Loucy (cell line): ENCODE results near the gene REV1.

Experiments
- H2AFZ ChIP-seq: fragments of 200-600 bp; sonication (generic); 2 replicates; pipeline ENCODE4 v1.6.0; 2016; ENCODE audit warnings: antibody characterized with exemption, mild to moderate bottlenecking, low read length, moderate library complexity
- H3F3A ChIP-seq: fragments of 200-600 bp; 2 replicates; pipeline ENCODE4 v1.6.0; 2016; ENCODE audit warnings: antibody characterized with exemption, low read depth, mild to moderate bottlenecking
- H3K27me3 ChIP-seq: fragments of 200-600 bp; sonication (generic); 2 replicates; pipeline ENCODE4 v1.6.1; 2014; ENCODE audit warnings: low read length, mild to moderate bottlenecking; ENCODE audit not compliant: insufficient read depth, poor library complexity, severe bottlenecking
- H3K36me3 ChIP-seq: fragments of 200-600 bp; sonication (generic); 2 replicates; pipeline ENCODE4 v1.6.1; 2016; ENCODE audit warnings: low read length; ENCODE audit not compliant: insufficient read depth
- H3K4me1 ChIP-seq: fragments of 200-600 bp; sonication (generic); 2 replicates; pipeline ENCODE4 v1.5.1; 2014; ENCODE audit warnings: low read length, mild to moderate bottlenecking; ENCODE audit not compliant: insufficient read depth, poor library complexity, severe bottlenecking
- H3K4me2 ChIP-seq: fragments of 200-600 bp; sonication (generic); 2 replicates; pipeline ENCODE4 v1.6.0; 2014; ENCODE audit warnings: antibody characterized with exemption, low read length, low read depth, mild to moderate bottlenecking; ENCODE audit not compliant: poor library complexity, severe bottlenecking
- H3K4me3 ChIP-seq: fragments of 200-600 bp; sonication (generic); 2 replicates; pipeline ENCODE4 v1.5.1; 2014; ENCODE audit warnings: low read length, mild to moderate bottlenecking, mixed read lengths; ENCODE audit not compliant: poor library complexity, severe bottlenecking
- H3K79me2 ChIP-seq: fragments of 200-600 bp; sonication (generic); 2 replicates; pipeline ENCODE4 v1.6.1; 2014; ENCODE audit warnings: low read length; ENCODE audit not compliant: insufficient read depth
- H3K9ac ChIP-seq: fragments of 200-600 bp; sonication (generic); 2 replicates; pipeline ENCODE4 v1.6.0; 2014; ENCODE audit warnings: mild to moderate bottlenecking, low read depth, low read length, moderate library complexity; ENCODE audit not compliant: poor library complexity, severe bottlenecking
- H3K9me2 ChIP-seq: fragments of 200-600 bp; sonication (generic); replicated peaks from 2 replicates; pipeline ENCODE4 v1.6.1; 2016; ENCODE audit warnings: low read depth, low read length, mixed read lengths
- H3K9me3 ChIP-seq: fragments of 200-600 bp; sonication (generic); 2 replicates; pipeline ENCODE4 v1.6.1; 2014; ENCODE audit warnings: mild to moderate bottlenecking, antibody characterized with exemption, low read length, low read depth; ENCODE audit not compliant: insufficient read depth
- H4K20me1 ChIP-seq: fragments of 200-600 bp; sonication (generic); 2 replicates; pipeline ENCODE4 v1.6.0; 2014; ENCODE audit warnings: antibody characterized with exemption, low read length, mild to moderate bottlenecking; ENCODE audit not compliant: insufficient read depth, poor library complexity, severe bottlenecking
- EZH2phosphoT487 ChIP-seq: fragments of 200-600 bp; IDR thresholded peaks from 2 replicates; pipeline ENCODE4 v1.6.1; 2018; ENCODE audit warnings: antibody characterized with exemption, mild to moderate bottlenecking, moderate library complexity, borderline replicate concordance
- TF ChIP-seq, protein P1 (sequence below): fragments of 200-600 bp; sonication (generic); conservative IDR thresholded peaks from 2 replicates; pipeline ENCODE4 v1.5.1; 2014; ENCODE audit warnings: mild to moderate bottlenecking, antibody characterized with exemption, low read length

REV1 gene

DNA sequence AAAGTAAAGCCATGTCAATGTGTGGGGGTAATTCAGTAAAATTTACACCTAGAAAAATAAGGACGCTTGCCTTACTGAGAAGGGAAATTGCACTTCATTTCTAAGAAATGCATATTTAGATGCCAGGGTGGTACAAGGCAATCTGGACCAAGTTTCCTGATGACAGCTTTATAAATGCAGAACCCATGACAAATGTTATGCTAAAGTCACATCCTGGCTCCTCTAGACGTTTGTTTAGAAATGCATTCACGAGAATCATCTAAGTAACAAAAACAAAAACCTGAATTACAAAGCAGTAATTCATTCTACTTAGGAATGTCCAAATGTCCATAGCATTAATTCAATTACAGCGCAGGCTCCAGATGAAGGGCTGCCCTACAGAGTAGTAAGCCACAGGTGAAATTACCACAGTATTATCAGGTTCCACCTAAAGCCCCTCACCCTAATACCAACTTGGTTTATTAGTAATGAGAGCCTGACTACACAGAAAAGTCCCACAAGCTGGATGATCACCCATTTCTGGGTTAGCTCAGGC, 49.8 kb downstream of the REV1 start:
- Histone ChIP-seq H3K79me2 (no peaks in the 10 kb centered on the region), H3K27me3 (no peaks in the 10 kb centered on the region), H3K4me3 (no peak overlapping the region), H3K36me3 (peaks cover 69% of the 10 kb centered on the region), H3K4me2 (no peak overlapping the region), H3F3A (no peaks in the 10 kb centered on the region), H3K9ac (no peak overlapping the region), H3K4me1 (no peaks in the 10 kb centered on the region), H3K9me3 (no peaks in the 10 kb centered on the region), H2AFZ (no peak overlapping the region), H4K20me1 (peaks cover 6% of the 10 kb centered on the region), H3K9me2 (no peaks in the 10 kb centered on the region)
- TF ChIP-seq, protein P1, sequence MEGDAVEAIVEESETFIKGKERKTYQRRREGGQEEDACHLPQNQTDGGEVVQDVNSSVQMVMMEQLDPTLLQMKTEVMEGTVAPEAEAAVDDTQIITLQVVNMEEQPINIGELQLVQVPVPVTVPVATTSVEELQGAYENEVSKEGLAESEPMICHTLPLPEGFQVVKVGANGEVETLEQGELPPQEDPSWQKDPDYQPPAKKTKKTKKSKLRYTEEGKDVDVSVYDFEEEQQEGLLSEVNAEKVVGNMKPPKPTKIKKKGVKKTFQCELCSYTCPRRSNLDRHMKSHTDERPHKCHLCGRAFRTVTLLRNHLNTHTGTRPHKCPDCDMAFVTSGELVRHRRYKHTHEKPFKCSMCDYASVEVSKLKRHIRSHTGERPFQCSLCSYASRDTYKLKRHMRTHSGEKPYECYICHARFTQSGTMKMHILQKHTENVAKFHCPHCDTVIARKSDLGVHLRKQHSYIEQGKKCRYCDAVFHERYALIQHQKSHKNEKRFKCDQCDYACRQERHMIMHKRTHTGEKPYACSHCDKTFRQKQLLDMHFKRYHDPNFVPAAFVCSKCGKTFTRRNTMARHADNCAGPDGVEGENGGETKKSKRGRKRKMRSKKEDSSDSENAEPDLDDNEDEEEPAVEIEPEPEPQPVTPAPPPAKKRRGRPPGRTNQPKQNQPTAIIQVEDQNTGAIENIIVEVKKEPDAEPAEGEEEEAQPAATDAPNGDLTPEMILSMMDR: no peak

DNA sequence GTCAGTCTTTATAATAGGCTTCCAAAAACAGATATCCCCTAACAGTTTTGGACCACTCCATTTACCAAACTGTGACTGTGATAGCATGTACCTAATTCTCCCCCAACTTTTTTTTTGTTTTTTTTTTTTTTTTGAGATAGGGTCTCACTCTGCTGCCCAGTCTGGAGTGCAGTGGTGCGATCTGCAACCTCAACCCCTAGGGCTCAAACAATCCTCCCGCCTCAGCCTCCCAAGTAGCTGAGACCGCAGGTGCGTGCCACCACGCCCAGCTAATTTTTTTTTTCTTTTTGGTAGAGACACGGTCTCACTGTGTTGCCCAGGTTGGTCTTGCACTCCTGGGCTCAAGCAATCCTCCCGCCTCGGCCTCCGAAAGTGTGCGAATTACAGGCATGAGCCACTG, 52.9 kb downstream of the REV1 start:
- Histone ChIP-seq H3K79me2 (no peaks in the 10 kb centered on the region), H3K9ac (no peak overlapping the region)
- TF ChIP-seq, protein P1: no peak
- TF ChIP-seq EZH2phosphoT487: no peak

DNA sequence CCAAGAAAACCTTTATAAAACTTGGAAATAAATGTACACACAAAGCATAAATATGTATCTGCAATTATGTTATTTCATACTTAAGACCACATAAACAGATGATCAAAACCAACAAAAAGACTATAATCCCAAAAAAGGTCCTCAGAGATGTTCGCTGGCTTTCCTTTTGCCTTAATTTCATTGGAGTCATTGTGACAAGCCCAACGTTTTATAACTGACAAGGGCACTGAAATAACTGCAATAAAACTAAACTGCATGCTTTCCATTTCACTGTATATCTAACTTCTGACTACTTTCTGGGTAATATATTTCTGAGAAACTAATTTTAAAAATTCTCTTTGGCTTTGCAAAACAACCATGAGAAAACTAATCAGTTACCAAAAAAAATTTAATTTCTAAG, 56.5 kb downstream of the REV1 start:
- Histone ChIP-seq H3K36me3 (peaks cover 37% of the 10 kb centered on the region), H2AFZ (no peak overlapping the region), H3F3A (0 out of 2 replicates have a peak, but pooled peaks cover 5% of the 10 kb centered on the region), H3K79me2 (no peaks in the 10 kb centered on the region), H3K4me1 (peaks cover 11% of the 10 kb centered on the region), H3K9ac (no peak overlapping the region), H3K4me3 (no peak overlapping the region), H4K20me1 (peaks cover 35% of the 10 kb centered on the region), H3K27me3 (no peaks in the 10 kb centered on the region), H3K9me2 (no peaks in the 10 kb centered on the region), H3K4me2 (no peak overlapping the region), H3K9me3 (no peaks in the 10 kb centered on the region)
- TF ChIP-seq EZH2phosphoT487: no peak
- TF ChIP-seq, protein P1: no peak

More for the DNA sequence above, 52.9 kb downstream of the REV1 start:
- Histone ChIP-seq H4K20me1 (peaks cover 9% of the 10 kb centered on the region), H3K9me2 (no peaks in the 10 kb centered on the region), H3K36me3 (peaks cover 64% of the 10 kb centered on the region), H3K4me1 (no peaks in the 10 kb centered on the region), H3F3A (no peaks in the 10 kb centered on the region), H3K4me2 (no peak overlapping the region), H2AFZ (no peak overlapping the region), H3K4me3 (no peak overlapping the region), H3K9me3 (no peaks in the 10 kb centered on the region), H3K27me3 (no peaks in the 10 kb centered on the region)
